LoVo (cell line): ENCODE measurements around the gene ACADS.

Source experiments
- DNase-seq: peaks from one replicate; pipeline ENCODE4 v3.0.0-alpha.2; 2016; ENCODE audit warnings: low spot score

Gene ACADS

GRCh38 chr12:120757949-120758348 is 32.3 kb downstream of the ACADS start:
- DNase-seq: no peak

GRCh38 chr12:120758798-120759590 is 33.4 kb downstream of the ACADS start:
- DNase-seq: no peak

GRCh38 chr12:120759591-120760348 is 34.1 kb downstream of the ACADS start:
- DNase-seq: no peak

GRCh38 chr12:120760349-120761254 is 35.0 kb downstream of the ACADS start:
- DNase-seq: no peak

- no peak for DNase-seq
Measured at GRCh38 chr12:120761519-120761934, 35.9 kb downstream of the ACADS start.

GRCh38 chr12:120762086-120762485 is 36.5 kb downstream of the ACADS start:
- no peak for DNase-seq

- no peak for DNase-seq
Measured at GRCh38 chr12:120763250-120763649, 37.6 kb downstream of the ACADS start.

- no peak for DNase-seq
Measured at GRCh38 chr12:120764816-120765215, 39.2 kb downstream of the ACADS start.

GRCh38 chr12:120766566-120766965 is 40.9 kb downstream of the ACADS start:
- DNase-seq: no peak

- no peak for DNase-seq
Measured at GRCh38 chr12:120767071-120768024, 41.7 kb downstream of the ACADS start.

- DNase-seq: no peak
Measured at GRCh38 chr12:120771097-120771496, 45.5 kb downstream of the ACADS start.

GRCh38 chr12:120774169-120774916 is 48.7 kb downstream of the ACADS start:
- no peak for DNase-seq

- no peak for DNase-seq
Measured at GRCh38 chr12:120775862-120776552, 50.4 kb downstream of the ACADS start.

- DNase-seq: no peak
Measured at GRCh38 chr12:120783197-120783596, 57.6 kb downstream of the ACADS start.

GRCh38 chr12:120784804-120785203 is 59.2 kb downstream of the ACADS start:
- DNase-seq: no peak

- no peak for DNase-seq
Measured at GRCh38 chr12:120787889-120788288, 62.3 kb downstream of the ACADS start.
